Spinal cord (tissue), 10 donors: ENCODE results near the gene NTHL1. TPM values are rescaled to one million over a fixed set of nuclear protein-coding genes. Genes with fewer than 3 reads are reported as not detected.
A peak's percentile ranks its signal among the peaks of the same experiment; 100 is the strongest.

Experiments
- DNase-seq, 6 donors: peaks; one replicate each; pipeline versions ENCODE4 v3.0.0 to v3.0.0-alpha.2; 2013 to 2015; ENCODE audit warnings: low spot score in 6 of 6, low read depth in 4 of 6
- H3K27ac ChIP-seq: one replicate; pipeline ENCODE4 v1.5.1; 2013; ENCODE audit warnings: low read depth, low read length, control low read depth
- H3K27me3 ChIP-seq: one replicate; pipeline ENCODE4 v1.6.1; 2013; ENCODE audit warnings: low read length; ENCODE audit not compliant: control insufficient read depth, insufficient read depth
- H3K36me3 ChIP-seq: one replicate; pipeline ENCODE4 v1.6.1; 2013; ENCODE audit warnings: low read length; ENCODE audit not compliant: control insufficient read depth, insufficient read depth
- H3K4me1 ChIP-seq: one replicate; pipeline ENCODE4 v1.6.1; 2013; ENCODE audit warnings: low read length; ENCODE audit not compliant: control insufficient read depth, insufficient read depth
- H3K4me3 ChIP-seq: one replicate; pipeline ENCODE4 v1.5.1; 2013; ENCODE audit warnings: low read depth, low read length, control low read depth
- H3K9me3 ChIP-seq: one replicate; pipeline ENCODE4 v1.6.1; 2013; ENCODE audit warnings: low read length; ENCODE audit not compliant: control insufficient read depth, insufficient read depth
- WGBS: methylation state at CpG from one replicate; pipeline ENCODE4 v1.1.5; 2013; ENCODE audit warnings: missing lambda C conversion rate; ENCODE audit not compliant: insufficient coverage; 5-methylcytosine and 5-hydroxymethylcytosine counted together
- polyA plus RNA-seq, 2 donors: library from polyadenylated mRNA; unstranded; fragments of 120-200 nt; gene quantifications; one replicate each; pipeline ENCODE4 v1.2.1, GENCODE V29; 2013; ENCODE audit not compliant: insufficient read length in 2 of 2
- total RNA-seq, 2 donors: library from RNA; depleted of rRNA in 1 of 2; stranded (reverse); fragments of 120-200 nt in 1 of 2; fragments of >200 nt in 1 of 2; gene quantifications; one replicate each; pipeline versions ENCODE4 v1.2.3 to v1.2.4, GENCODE V29; 2013 to 2014
- donor health status: healthy.

The NTHL1 gene
- total and polyA plus RNA-seq, 4 donors, result 19.7 to 42.1 (median 37.2) TPM

DNA sequence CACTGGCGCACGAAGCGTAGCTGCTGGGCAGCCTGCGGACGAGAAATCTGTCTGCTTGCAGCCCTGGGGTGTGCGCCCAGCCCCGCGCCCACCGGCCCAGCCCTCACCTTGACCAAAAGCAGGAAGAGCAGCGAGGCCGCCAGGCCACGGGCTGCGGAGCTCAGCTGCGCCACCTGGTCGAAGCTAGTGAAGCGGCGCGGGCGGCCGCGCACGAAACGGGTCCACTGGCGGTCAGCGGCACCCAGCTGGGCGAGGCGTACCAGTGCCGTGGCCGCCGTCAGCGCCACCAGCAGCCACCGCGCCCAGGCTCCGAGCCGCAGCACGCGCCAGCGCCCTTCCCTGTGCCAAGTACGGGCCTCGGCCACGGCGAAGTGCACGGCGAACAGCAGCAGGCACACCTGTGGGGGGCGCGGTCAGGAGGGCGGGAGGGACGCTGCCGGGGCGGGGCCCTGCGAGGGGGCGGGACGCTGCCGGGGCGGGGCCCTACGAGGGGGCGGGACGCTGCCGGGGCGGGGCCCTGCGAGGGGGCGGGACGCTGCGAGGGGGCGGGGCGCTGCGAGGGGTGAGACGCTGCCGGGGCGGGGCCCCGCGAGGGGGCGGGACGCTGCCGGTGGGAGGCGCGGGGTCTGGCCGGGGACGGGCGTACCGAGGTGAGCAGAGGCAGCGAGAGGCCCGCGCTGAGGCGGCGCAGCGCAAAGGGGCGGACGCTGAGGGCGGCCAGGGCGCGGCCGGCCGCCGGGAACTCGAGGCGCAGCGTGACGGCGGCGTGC is 43.3 kb upstream of the NTHL1 start:
- peak in 3 of 6 donors; percentile 7 to 78 (median 74) for DNase-seq
- Histone ChIP-seq H3K36me3 (peaks cover 94% of the 10 kb centered on the region), H3K4me1 (peaks cover 14% of the 10 kb centered on the region), H3K9me3 (no peaks in the 10 kb centered on the region), H3K27me3 (no peaks in the 10 kb centered on the region), H3K27ac (no peak overlapping the region), H3K4me3 (no peak overlapping the region)
- WGBS, result 24% methylated on average over 98 of the region's 101 CpGs

DNA sequence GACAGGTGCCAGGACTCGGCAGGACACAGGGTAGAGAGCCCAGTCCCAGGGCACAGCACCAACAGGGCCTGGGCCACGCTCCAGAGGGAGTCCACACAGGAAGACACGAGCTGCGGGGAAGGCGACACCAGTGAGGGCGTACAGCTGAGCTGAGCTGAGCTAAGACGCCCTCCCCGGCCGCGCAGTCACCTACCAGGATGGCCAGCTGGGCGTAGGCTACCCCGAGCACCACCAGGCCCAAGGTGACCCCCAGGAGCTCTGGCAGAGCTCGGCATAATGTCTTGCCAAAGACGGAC is 42.8 kb upstream of the NTHL1 start:
- H3K27ac ChIP-seq, result no peak overlapping the region

DNA sequence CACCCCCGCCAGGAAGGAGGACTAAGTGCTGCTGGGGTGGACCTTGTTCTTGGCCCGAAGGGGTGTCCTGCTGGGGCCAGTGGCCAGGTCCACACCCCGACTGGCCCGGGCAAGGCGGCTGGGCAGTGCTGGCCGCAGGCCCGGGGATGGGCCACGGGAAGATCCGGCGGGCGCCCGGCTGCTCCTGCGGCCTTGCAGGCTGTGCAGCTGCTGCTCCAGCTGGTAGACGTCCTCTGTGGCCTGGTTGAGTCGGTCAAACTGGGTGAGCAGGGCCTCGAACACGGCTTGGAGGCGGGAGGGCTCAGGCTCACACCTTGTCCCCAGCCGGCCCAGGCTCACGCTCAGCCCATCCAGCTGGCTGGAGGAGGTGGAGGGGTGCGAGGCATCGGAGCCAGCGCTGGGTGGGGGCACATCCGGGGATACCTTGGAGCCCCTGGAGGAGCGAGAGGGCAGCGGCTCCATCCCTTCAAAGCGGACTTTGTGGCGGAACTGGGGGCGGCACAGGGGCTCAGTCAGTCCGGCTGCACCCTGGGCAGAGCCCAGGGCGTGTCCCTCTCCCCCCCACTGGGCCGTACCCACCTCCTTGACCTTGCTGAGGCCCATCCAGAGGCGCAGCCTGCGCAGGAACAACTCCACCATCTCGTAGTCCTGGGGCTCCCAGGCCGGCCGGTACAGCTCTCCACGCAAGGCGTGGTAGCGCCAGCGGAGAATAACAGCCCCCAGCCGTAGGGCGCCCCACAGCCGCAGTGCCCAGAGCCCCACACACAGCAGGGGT is 42.3 kb upstream of the NTHL1 start:
- no peak for DNase-seq
- no peaks in the 10 kb centered on the region for H3K9me3 ChIP-seq
- 91% methylated on average over 41 of the region's 44 CpGs for WGBS
- H3K27ac ChIP-seq, result no peak overlapping the region
- no peaks in the 10 kb centered on the region for H3K27me3 ChIP-seq
- peaks cover 95% of the 10 kb centered on the region for H3K36me3 ChIP-seq
- H3K4me3 ChIP-seq, result no peak overlapping the region
- H3K4me1 ChIP-seq, result peaks cover 14% of the 10 kb centered on the region

More for the DNA sequence above, 42.8 kb upstream of the NTHL1 start:
- peaks cover 95% of the 10 kb centered on the region for H3K36me3 ChIP-seq
- DNase-seq, result no peak
- no peaks in the 10 kb centered on the region for H3K27me3 ChIP-seq
- H3K4me1 ChIP-seq, result peaks cover 14% of the 10 kb centered on the region
- no peak overlapping the region for H3K4me3 ChIP-seq
- 89% methylated on average over 14 of the region's 14 CpGs for WGBS
- H3K9me3 ChIP-seq, result no peaks in the 10 kb centered on the region

DNA sequence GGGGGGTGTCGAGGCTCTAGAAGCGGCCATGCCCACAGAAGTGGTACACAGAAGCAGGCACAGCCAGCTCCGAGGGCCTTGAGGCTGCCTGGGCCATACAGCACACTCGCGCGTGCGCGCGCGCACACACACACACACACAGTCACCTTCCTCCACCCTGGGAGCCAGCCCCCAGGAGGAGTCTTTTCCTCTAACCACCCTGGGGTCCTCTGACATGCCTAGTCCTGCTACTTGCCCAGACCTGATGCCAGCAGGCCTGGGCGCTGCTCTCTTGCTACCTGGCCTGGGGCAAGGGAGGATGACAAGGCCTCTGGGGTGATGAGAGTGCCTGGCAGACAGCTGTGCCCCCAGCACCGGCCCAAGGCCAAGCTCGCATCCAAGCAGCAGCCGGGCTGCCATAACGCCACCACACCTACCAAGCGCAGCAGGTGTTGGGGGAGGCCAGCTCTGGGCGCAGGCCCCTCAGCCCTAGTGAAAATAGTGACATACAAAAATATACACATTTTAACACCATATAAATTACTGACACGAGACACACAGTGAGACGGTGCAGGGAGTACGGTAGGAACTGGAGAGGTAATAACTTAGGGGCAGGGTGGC is 41.2 kb upstream of the NTHL1 start:
- Histone ChIP-seq H3K9me3 (no peaks in the 10 kb centered on the region), H3K4me1 (peaks cover 14% of the 10 kb centered on the region), H3K27ac (no peak overlapping the region), H3K36me3 (peaks cover 95% of the 10 kb centered on the region), H3K4me3 (no peak overlapping the region), H3K27me3 (no peaks in the 10 kb centered on the region)
- WGBS, result 92% methylated on average over 9 of the region's 20 CpGs
- no peak for DNase-seq

DNA sequence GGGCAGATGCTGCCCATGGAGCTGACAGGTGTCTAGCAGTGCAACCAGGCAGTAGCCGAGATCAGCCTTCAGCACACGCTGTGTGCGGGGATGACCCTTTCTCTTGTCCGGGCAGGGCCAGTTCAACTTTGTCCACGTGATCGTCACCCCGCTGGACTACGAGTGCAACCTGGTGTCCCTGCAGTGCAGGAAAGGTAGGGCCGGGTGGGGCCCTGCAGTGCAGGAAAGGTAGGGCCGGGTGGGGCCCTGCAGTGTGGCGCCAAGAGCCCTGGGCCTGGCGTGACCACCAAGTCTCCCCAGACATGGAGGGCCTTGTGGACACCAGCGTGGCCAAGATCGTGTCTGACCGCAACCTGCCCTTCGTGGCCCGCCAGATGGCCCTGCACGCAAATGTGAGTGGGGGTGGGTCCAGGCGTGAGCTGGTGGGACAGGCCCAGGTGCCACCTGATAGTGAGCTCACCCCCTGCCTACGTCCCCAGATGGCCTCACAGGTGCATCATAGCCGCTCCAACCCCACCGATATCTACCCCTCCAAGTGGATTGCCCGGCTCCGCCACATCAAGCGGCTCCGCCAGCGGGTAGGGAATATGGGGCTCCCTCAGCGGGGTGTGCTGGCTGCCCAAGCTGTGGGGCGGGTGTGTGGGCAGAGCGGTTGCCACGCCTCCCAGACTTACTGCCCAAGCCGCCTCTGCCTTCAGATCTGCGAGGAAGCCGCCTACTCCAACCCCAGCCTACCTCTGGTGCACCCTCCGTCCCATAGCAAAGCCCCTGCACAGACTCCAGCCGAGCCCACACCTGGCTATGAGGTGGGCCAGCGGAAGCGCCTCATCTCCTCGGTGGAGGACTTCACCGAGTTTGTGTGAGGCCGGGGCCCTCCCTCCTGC is 40.4 kb upstream of the NTHL1 start:
- 93% methylated on average over 34 of the region's 41 CpGs for WGBS
- no peak overlapping the region for H3K27ac ChIP-seq
- no peaks in the 10 kb centered on the region for H3K27me3 ChIP-seq
- no peaks in the 10 kb centered on the region for H3K9me3 ChIP-seq
- H3K4me1 ChIP-seq, result peaks cover 14% of the 10 kb centered on the region
- DNase-seq, result no peak
- peaks cover 95% of the 10 kb centered on the region for H3K36me3 ChIP-seq
- H3K4me3 ChIP-seq, result no peak overlapping the region

DNA sequence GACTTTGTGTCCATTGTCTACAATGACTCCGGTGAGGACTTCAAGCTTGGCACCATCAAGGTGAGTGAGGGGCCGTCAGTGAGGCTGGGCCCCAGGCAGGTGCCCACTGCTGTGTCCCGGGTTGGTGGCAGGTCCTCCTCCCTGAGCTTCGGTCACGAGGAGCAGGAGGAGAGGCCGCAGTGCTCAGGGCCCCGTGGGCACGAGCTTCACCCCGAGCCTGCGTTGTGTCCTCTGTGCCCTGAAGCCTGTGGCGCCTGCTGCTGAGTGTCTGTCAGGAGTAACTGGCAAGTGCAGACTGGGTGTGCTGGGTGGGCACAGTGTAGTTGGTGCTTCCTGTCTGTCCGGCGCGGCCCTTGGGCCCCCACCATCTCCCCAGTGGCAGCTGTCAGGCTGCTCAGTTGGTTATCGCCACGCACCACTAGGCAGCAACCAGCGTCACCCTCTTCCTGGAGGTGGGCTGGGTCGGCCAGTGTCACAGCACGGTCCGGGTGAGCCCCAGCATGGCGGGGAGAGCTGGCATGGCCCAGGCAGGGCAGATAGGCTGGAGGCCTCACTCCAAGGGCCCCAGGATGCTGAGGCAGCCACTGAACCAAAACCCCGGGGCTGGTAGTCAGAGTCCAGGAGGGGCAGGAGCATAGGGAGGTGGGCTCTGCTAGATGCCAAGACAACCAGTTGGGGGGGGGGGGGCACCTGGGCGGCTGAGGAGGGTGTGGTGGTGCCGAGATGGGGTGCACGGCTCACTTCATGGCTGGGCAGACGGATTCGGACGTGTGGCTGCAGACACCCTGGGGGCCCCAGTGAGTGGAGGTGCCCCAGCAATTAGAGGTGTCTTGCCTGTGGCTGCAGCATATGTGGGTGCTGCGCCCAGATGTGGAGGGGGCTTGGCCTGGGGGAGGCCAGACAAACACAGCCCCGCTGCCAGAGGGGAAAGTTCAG is 39.4 kb upstream of the NTHL1 start:
- Histone ChIP-seq H3K27me3 (no peaks in the 10 kb centered on the region), H3K36me3 (peaks cover 95% of the 10 kb centered on the region), H3K27ac (no peak overlapping the region), H3K9me3 (no peaks in the 10 kb centered on the region), H3K4me3 (no peak overlapping the region), H3K4me1 (peaks cover 7% of the 10 kb centered on the region)
- no peak for DNase-seq
- 91% methylated on average over 24 of the region's 30 CpGs for WGBS

DNA sequence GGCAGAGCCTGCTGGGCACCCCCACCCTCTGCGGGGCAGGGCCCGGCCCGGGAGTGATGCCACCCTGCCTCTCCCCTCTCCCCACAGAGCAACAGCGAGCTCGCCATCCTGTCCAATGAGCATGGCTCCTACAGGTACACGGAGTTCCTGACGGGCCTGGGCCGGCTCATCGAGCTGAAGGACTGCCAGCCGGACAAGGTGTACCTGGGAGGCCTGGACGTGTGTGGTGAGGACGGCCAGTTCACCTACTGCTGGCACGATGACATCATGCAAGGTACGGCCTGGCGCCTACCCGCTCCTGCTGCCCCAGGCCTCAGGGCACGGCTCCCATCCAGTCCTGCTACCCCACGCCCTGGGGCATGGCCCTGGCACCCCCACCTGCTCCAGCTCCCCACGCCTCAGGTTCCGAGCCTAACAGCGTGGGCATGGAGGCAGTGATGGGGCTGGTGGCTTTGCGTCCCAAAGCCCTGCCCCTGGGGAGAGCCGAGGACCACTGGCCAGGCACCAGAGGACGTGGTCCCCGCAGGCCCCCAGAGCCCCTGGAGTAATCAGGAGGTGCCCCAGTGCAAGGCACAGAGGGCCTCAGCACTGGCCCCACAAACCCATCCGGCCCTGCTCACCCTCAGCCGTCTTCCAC is 38.6 kb upstream of the NTHL1 start:
- 94% methylated on average over 27 of the region's 27 CpGs for WGBS
- Histone ChIP-seq H3K27ac (no peak overlapping the region), H3K4me3 (no peak overlapping the region), H3K36me3 (peaks cover 96% of the 10 kb centered on the region), H3K27me3 (no peaks in the 10 kb centered on the region), H3K4me1 (no peaks in the 10 kb centered on the region), H3K9me3 (no peaks in the 10 kb centered on the region)
- DNase-seq, result no peak

DNA sequence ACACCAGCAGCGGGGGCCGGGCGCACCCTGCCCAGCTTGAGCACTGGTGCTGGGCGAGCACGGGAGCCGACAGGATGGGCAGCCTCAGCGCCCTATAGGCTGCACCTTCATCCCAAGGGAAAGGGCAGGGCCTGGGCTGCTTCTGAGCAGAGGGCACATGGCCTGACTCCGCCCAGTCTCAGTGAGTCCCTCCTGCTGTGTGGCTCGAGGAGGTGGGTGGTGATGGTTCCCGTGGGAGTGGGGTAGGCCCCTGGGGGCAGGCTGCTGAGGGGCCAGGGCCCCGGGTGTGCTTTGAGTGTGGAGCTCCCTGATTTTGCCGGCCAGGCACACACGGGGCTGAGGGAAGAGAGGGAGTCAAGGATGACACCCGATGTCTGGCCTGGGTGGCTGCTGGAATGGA is 38.0 kb upstream of the NTHL1 start:
- no peaks in the 10 kb centered on the region for H3K4me1 ChIP-seq
- 83% methylated on average over 11 of the region's 14 CpGs for WGBS
- no peaks in the 10 kb centered on the region for H3K27me3 ChIP-seq
- no peak for DNase-seq
- no peak overlapping the region for H3K4me3 ChIP-seq
- H3K27ac ChIP-seq, result no peak overlapping the region
- peaks cover 100% of the 10 kb centered on the region for H3K36me3 ChIP-seq
- H3K9me3 ChIP-seq, result no peaks in the 10 kb centered on the region
